ENCODE measurements around the gene FOXP4.

DNA sequence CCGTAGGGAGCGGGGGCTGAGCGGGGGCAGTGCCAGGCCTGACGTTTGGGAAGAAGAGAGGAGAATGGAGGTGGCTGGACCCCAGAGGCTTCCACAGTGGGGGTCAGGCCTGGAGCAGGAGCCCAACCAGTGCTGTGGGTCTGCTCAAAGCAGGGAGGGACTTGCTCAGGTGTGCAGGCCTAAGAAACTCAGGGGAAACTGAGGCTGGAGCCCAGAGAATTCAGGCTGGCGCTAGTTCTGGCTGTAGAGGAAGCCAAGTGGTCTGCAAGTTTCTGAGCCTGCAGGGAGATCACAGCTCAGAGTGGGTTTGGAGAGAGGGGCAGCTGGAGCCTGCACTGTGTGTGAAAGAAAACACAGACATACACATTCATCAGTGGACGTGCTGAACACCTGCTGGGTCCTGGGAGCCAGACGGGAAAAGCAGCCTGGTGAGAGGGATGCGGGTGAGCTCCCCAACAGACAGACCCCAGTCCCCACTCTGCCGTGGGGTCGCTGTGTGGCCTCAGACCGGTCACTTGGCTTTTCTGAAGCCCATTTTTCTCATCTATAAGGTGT, 17.7 kb upstream of the FOXP4 start:
- TF ChIP-seq CTCF (IDR thresholded peaks at IDR 0.05; ENCODE audit: low read depth, low read length) = no peak
- TF ChIP-seq EZH2phosphoT487 (IDR thresholded peaks at IDR 0.05; ENCODE audit: low read depth) = no peak

All from OCI-LY3 (cell line).